Ovary (tissue), 9 donors: ENCODE data around the gene TOP3A. TPM values are rescaled to one million over a fixed set of nuclear protein-coding genes. Genes with fewer than 3 reads are reported as not detected.

Experiments
- DNase-seq, 5 donors: peaks; one replicate each; pipeline ENCODE4 v3.0.0-alpha.2; 2019 to 2020
- H3K27ac ChIP-seq, 2 donors: fragments of 200-600 bp; one replicate each; pipeline versions ENCODE4 v1.5.1 to v1.8.0; 2019 to 2022
- H3K27me3 ChIP-seq: fragments of 200-600 bp; one replicate; pipeline ENCODE4 v1.8.0; 2022
- H3K36me3 ChIP-seq: fragments of 200-600 bp; sonication (generic); one replicate; pipeline ENCODE4 v1.5.1; 2019
- H3K4me1 ChIP-seq: one replicate; pipeline ENCODE4 v1.8.1; 2013; ENCODE audit warnings: mild to moderate bottlenecking, moderate library complexity; ENCODE audit not compliant: insufficient read depth
- H3K4me3 ChIP-seq: fragments of 200-600 bp; sonication (generic); one replicate; pipeline ENCODE4 v1.5.1; 2017
- H3K9me3 ChIP-seq, 2 donors: fragments of 200-600 bp in 1 of 2; sonication (generic) in 1 of 2; one replicate each; pipeline versions ENCODE4 v1.5.1 to v1.8.1; 2013 to 2019; ENCODE audit warnings: mild to moderate bottlenecking in 1 of 2, moderate library complexity in 1 of 2
- CTCF ChIP-seq, 3 donors: fragments of 450-650 bp in 2 of 3; fragments of 200-600 bp in 1 of 3; IDR thresholded peaks; one replicate each; pipeline versions ENCODE4 v1.5.1 to v1.8.0; 2016 to 2022; ENCODE audit warnings: antibody characterized with exemption in 3 of 3, mild to moderate bottlenecking in 1 of 3
- EP300 ChIP-seq: sonication (generic); formaldehyde crosslinking; IDR thresholded peaks from one replicate; pipeline ENCODE4 v1.6.1; 2017; ENCODE audit warnings: antibody characterized with exemption
- POLR2A ChIP-seq: fragments of 450-650 bp; IDR thresholded peaks from one replicate; pipeline ENCODE4 v1.6.1; 2017; ENCODE audit warnings: antibody characterized with exemption, mild to moderate bottlenecking, moderate library complexity
- WGBS, 3 donors: extraction: QIAGEN DNeasy Blood & Tissue Kit in 1 of 3; methylation state at CpG; one replicate each; pipeline versions ENCODE4 v1.1.5 to v1.1.7; 2013 to 2017; 5-methylcytosine and 5-hydroxymethylcytosine counted together
- intact Hi-C, 4 donors: fragments of 100-400 bp; cut with DNase I; formaldehyde crosslinking; loops; one replicate each; pipeline versions ENCODE4 v1.11.0 to v1.15.1; 2022 to 2023
- microRNA-seq, 3 donors: library from miRNA; unstranded; fragments of <30 nt; microRNA quantifications; one replicate each; pipeline versions ENCODE4 to v1.2.0, GENCODE V29; 2019 to 2020
- polyA plus RNA-seq, 2 donors: library from polyadenylated mRNA; stranded (reverse); fragments of 200-250 nt in 1 of 2; fragments of 350-450 nt in 1 of 2; fragmentation: Illumina TruSeq in 1 of 2; extraction: RNeasy Lipid Tissue Mini Kit (QIAGEN cat#74804) in 1 of 2; gene quantifications; one replicate each; pipeline ENCODE4 v1.2.3, GENCODE V29; 2013 to 2014
- total RNA-seq, 7 donors: library from RNA; depleted of rRNA in 2 of 7; stranded (reverse); fragments of >200 nt in 2 of 7; fragmentation: NEBNext Ultra II Directional in 3 of 7; extraction: Animal tissue kit (Norgen Biotek cat#: 25700) in 3 of 7; gene quantifications; one replicate each; pipeline versions ENCODE4 v1.1.0 to v1.2.4, GENCODE V29; 2016 to 2023
- donor health status: DM: no; HTN: no; CAD: no; lungs with moderate emphysema.
- donor health status: DM: no; HTN: no; CAD: no.
- donor health status: Bipolar disorder and iron deficiency.
- donor health status: DM: yes; HTN: yes; CAD: no.
- donor health status: DM: no; HTN: no; CAD: no.
- donor health status: DM: yes; HTN: yes; CAD: no.

Gene TOP3A
- total and polyA plus RNA-seq, 9 donors: 12.6 to 35.7 (median 21.3) TPM

GRCh38 chr17:18225121-18225641 lies 89.6 kb downstream of the TOP3A start, which contains the start of gene LLGL1:
Gene LLGL1, plus strand, starts transcription at chr17:18225635. Its CDS starts 48 bp downstream, at chr17:18225683.
- intact Hi-C loops: loop anchor here in 1 of 4 donors (5.0 to 10.0 kb wide), 2 partner anchors 38 to 70 kb away; no protein-coding TSS in a partner anchor
- no peaks in the 10 kb centered on the region for H3K9me3 ChIP-seq
- H3K27ac ChIP-seq: no peak within 1 kb of the TSS
- no peaks in the 10 kb centered on the region for H3K27me3 ChIP-seq
- 1% methylated on average over 26 to 60 of the region's 60 CpGs for WGBS, 3 donors
- no peak for TF ChIP-seq EP300
- no peak for TF ChIP-seq POLR2A
- no peak for TF ChIP-seq CTCF (IDR thresholded peaks at IDR 0.05)
- H3K4me1 ChIP-seq: peaks cover 3% of the 10 kb centered on the region
- no peaks in the 10 kb centered on the region for H3K36me3 ChIP-seq
- H3K4me3 ChIP-seq: peak within 1 kb of the TSS; percentile 60
- DNase-seq: peak; percentile 96 to 98 (median 97)

- H3K4me3 ChIP-seq: peak overlapping the region; percentile 34
- DNase-seq: peak in 3 of 5 donors; percentile 42 to 70 (median 64)
- intact Hi-C loops: loop anchor here in 1 of 4 donors (5.0 to 10.0 kb wide), 2 partner anchors 37 to 70 kb away; no protein-coding TSS in a partner anchor
- H3K36me3 ChIP-seq: no peaks in the 10 kb centered on the region
- TF ChIP-seq POLR2A: no peak
- no peak for TF ChIP-seq CTCF (IDR thresholded peaks at IDR 0.05)
- no peak for TF ChIP-seq EP300
- H3K9me3 ChIP-seq: no peaks in the 10 kb centered on the region
- H3K27ac ChIP-seq: no peak overlapping the region
- no peaks in the 10 kb centered on the region for H3K27me3 ChIP-seq
- H3K4me1 ChIP-seq: peaks cover 3% of the 10 kb centered on the region
- 30 to 39% (median 32%) methylated on average over 23 of the region's 23 CpGs for whole genome bisulfite sequencing, 3 donors
Measured at GRCh38 chr17:18224387-18225120, 90.2 kb downstream of the TOP3A start.

GRCh38 chr17:18224053-18224386 lies 90.8 kb downstream of the TOP3A start:
- DNase-seq: no peak
- H3K27me3 ChIP-seq: no peaks in the 10 kb centered on the region
- intact Hi-C loops: loop anchor here in 1 of 4 donors (10.0 kb wide), 1 partner anchor 69 kb away; no protein-coding TSS in a partner anchor

More at GRCh38 chr17:18224053-18224386, 90.8 kb downstream of the TOP3A start:
- no peak overlapping the region for H3K27ac ChIP-seq
- WGBS, 3 donors: 85 to 94% (median 88%) methylated on average over 4 of the region's 4 CpGs
- no peaks in the 10 kb centered on the region for H3K36me3 ChIP-seq
- no peak overlapping the region for H3K4me3 ChIP-seq
- no peaks in the 10 kb centered on the region for H3K9me3 ChIP-seq
- no peak for TF ChIP-seq CTCF (IDR thresholded peaks at IDR 0.05)
- TF ChIP-seq EP300: no peak
- TF ChIP-seq POLR2A: no peak
- H3K4me1 ChIP-seq: peaks cover 3% of the 10 kb centered on the region

Small RNA genes lying within 50 kb of the gene (microRNA-seq; reads per million reads assigned to microRNA genes)
- gene MIR6778: 0 reads per million in 3 donors

Other genes starting within 250 kb of the TOP3A start
- gene DRG2, start 227.0 kb downstream of the TOP3A start, total RNA-seq: 10 to 100 TPM; 24.2 to 45.9 (median 42.0) TPM
- gene DRG2, start 227.0 kb downstream of the TOP3A start, polyA plus RNA-seq: 10 to 100 TPM; 18.1 to 34.7 TPM
- gene MYO15A, start 206.2 kb downstream of the TOP3A start, total RNA-seq: 1 to 10 TPM; 1.5 to 5.4 (median 4.7) TPM
- gene MYO15A, start 206.2 kb downstream of the TOP3A start, polyA plus RNA-seq: 1 to 10 TPM; 1.8 to 2.7 TPM
- 100 to 1,000 TPM in 5 of 7 donors, 10 to 100 TPM in 2; 51.5 to 137 (median 105) TPM for gene ALKBH5, start 131.2 kb downstream of the TOP3A start, total RNA-seq
- 10 to 100 TPM; 39.6 to 54.4 TPM for gene ALKBH5, start 131.2 kb downstream of the TOP3A start, polyA plus RNA-seq
- 10 to 100 TPM; 19.0 to 28.0 (median 23.3) TPM for gene LLGL1, start 89.4 kb downstream of the TOP3A start, total RNA-seq
- gene LLGL1, start 89.4 kb downstream of the TOP3A start, polyA plus RNA-seq: 10 to 100 TPM in 1 of 2 donors, 1 to 10 TPM in 1; 2.5 to 16.4 TPM
- gene FLII, start 56.3 kb downstream of the TOP3A start, total RNA-seq: 100 to 1,000 TPM; 127 to 245 (median 178) TPM
- 100 to 1,000 TPM; 132 to 152 TPM for gene FLII, start 56.3 kb downstream of the TOP3A start, polyA plus RNA-seq
- gene MIEF2, start 54.3 kb downstream of the TOP3A start, total RNA-seq: 10 to 100 TPM; 15.1 to 36.1 (median 23.2) TPM
- gene MIEF2, start 54.3 kb downstream of the TOP3A start, polyA plus RNA-seq: 10 to 100 TPM in 1 of 2 donors, 1 to 10 TPM in 1; 4.0 to 21.9 TPM
- 10 to 100 TPM in 5 of 7 donors, 1 to 10 TPM in 2; 7.1 to 16.7 (median 14.0) TPM for gene SMCR8, start 299 bp upstream of the TOP3A start, total RNA-seq
- 10 to 100 TPM in 1 of 2 donors, 1 to 10 TPM in 1; 8.8 to 13.2 TPM for gene SMCR8, start 299 bp upstream of the TOP3A start, polyA plus RNA-seq
- gene SHMT1, start 48.6 kb upstream of the TOP3A start, total RNA-seq: 10 to 100 TPM; 16.9 to 32.8 (median 21.3) TPM
- gene SHMT1, start 48.6 kb upstream of the TOP3A start, polyA plus RNA-seq: 10 to 100 TPM; 13.3 to 14.2 TPM
- gene EVPLL, start 62.8 kb upstream of the TOP3A start, total RNA-seq: not detected
- not detected for gene EVPLL, start 62.8 kb upstream of the TOP3A start, polyA plus RNA-seq
- gene LGALS9C, start 161.8 kb upstream of the TOP3A start, total RNA-seq: not detected
- gene LGALS9C, start 161.8 kb upstream of the TOP3A start, polyA plus RNA-seq: under 1 TPM in 1 of 2 donors, not detected in 1; 0.12 TPM